CD14-positive monocyte (primary cell): ENCODE results near the gene IPO9. TPM values are rescaled to one million over a fixed set of nuclear protein-coding genes. Genes with fewer than 3 reads are reported as not detected.

ENCODE experiments used
- DNase-seq, 3 donors: peaks; one replicate each; pipeline ENCODE4 v3.0.0-alpha.2; 2011 to 2022
- H2AFZ ChIP-seq: 2 replicates; pipeline ENCODE4 v1.6.0; 2012; ENCODE audit warnings: mild to moderate bottlenecking, low read depth, low read length, inconsistent platforms; ENCODE audit not compliant: insufficient read depth, poor library complexity, severe bottlenecking
- H3K27ac ChIP-seq, 2 donors: 1 replicate in 1 of 2; 2 replicates in 1 of 2; pipeline ENCODE4 v1.5.1; 2012 to 2013; ENCODE audit warnings: low read length in 2 of 2, control low read depth in 1 of 2, inconsistent platforms in 1 of 2, low read depth in 1 of 2, mild to moderate bottlenecking in 1 of 2
- H3K27me3 ChIP-seq, 2 donors: one replicate each; pipeline versions ENCODE4 v1.6.0 to v1.6.1; 2011 to 2013; ENCODE audit warnings: low read length in 2 of 2; ENCODE audit not compliant: control insufficient read depth in 2 of 2, insufficient read depth in 2 of 2
- H3K36me3 ChIP-seq, 2 donors: replicated peaks in 1 of 2; 1 replicate in 1 of 2; 2 replicates in 1 of 2; pipeline versions ENCODE4 v1.5.1 to v1.6.1; 2012 to 2013; ENCODE audit warnings: low read length in 2 of 2, control low read depth in 1 of 2, inconsistent platforms in 1 of 2, mild to moderate bottlenecking in 1 of 2; ENCODE audit not compliant: insufficient read depth in 2 of 2, control insufficient read depth in 1 of 2
- H3K4me1 ChIP-seq, 2 donors: 1 replicate in 1 of 2; 2 replicates in 1 of 2; pipeline versions ENCODE4 v1.5.1 to v1.6.1; 2012 to 2013; ENCODE audit warnings: low read length in 2 of 2, control low read depth in 1 of 2, inconsistent platforms in 1 of 2, mild to moderate bottlenecking in 1 of 2, moderate library complexity in 1 of 2; ENCODE audit not compliant: insufficient read depth in 2 of 2, control insufficient read depth in 1 of 2
- H3K4me2 ChIP-seq: replicated peaks from 2 replicates; pipeline ENCODE3; 2012; ENCODE audit warnings: low read length, moderate library complexity, mild to moderate bottlenecking; ENCODE audit not compliant: poor library complexity, severe bottlenecking; ENCODE audit errors: extremely low read depth
- H3K4me3 ChIP-seq, 3 experiments: fragments of 200-600 bp in 1 of 3; sonication (generic) in 1 of 3; replicated peaks in 1 of 3; 1 replicate in 2 of 3; 2 replicates in 1 of 3; pipeline ENCODE4 v1.5.1; 2011 to 2013; ENCODE audit warnings: low read length in 3 of 3, mild to moderate bottlenecking in 3 of 3, control low read depth in 2 of 3, low read depth in 2 of 3, inconsistent platforms in 1 of 3, moderate library complexity in 1 of 3
- H3K79me2 ChIP-seq: 2 replicates; pipeline ENCODE4 v1.6.0; 2012; ENCODE audit warnings: mild to moderate bottlenecking, control low read depth, inconsistent platforms, low read length, moderate library complexity; ENCODE audit not compliant: insufficient read depth
- H3K9ac ChIP-seq: 2 replicates; pipeline ENCODE4 v1.6.0; 2017; ENCODE audit warnings: low read length, mild to moderate bottlenecking; ENCODE audit not compliant: insufficient read depth, poor library complexity, severe bottlenecking
- H3K9me3 ChIP-seq, 2 donors: replicated peaks in 1 of 2; 1 replicate in 1 of 2; 2 replicates in 1 of 2; pipeline versions ENCODE4 v1.5.1 to v1.6.1; 2012 to 2013; ENCODE audit warnings: low read length in 2 of 2, control low read depth in 1 of 2; ENCODE audit not compliant: control insufficient read depth in 1 of 2, insufficient read depth in 1 of 2
- H4K20me1 ChIP-seq: 2 replicates; pipeline ENCODE4 v1.6.0; 2012; ENCODE audit warnings: mild to moderate bottlenecking, low read length, control low read depth, moderate library complexity; ENCODE audit not compliant: insufficient read depth
- H3K27ac Mint-ChIP-seq, 7 donors: one replicate each; pipeline ENCODE4 v1.8.0; 2020; ENCODE audit warnings: mild to moderate bottlenecking in 7 of 7, mixed read lengths in 7 of 7, moderate library complexity in 6 of 7, inconsistent platforms in 2 of 7
- H3K27me3 Mint-ChIP-seq, 3 donors: one replicate each; pipeline ENCODE4 v1.8.0; 2021 to 2022; ENCODE audit warnings: low read depth in 3 of 3, mild to moderate bottlenecking in 3 of 3, mixed read lengths in 3 of 3, moderate library complexity in 3 of 3, inconsistent platforms in 1 of 3
- H3K36me3 Mint-ChIP-seq, 2 donors: one replicate each; pipeline ENCODE4 v1.8.0; 2020; ENCODE audit warnings: mixed read lengths in 2 of 2, inconsistent platforms in 1 of 2, mild to moderate bottlenecking in 1 of 2
- H3K4me1 Mint-ChIP-seq: one replicate; pipeline ENCODE4 v1.8.0; 2020; ENCODE audit warnings: mild to moderate bottlenecking, mixed read lengths
- H3K4me3 Mint-ChIP-seq, 2 donors: one replicate each; pipeline ENCODE4 v1.8.0; 2020; ENCODE audit warnings: mild to moderate bottlenecking in 2 of 2, mixed read lengths in 2 of 2, moderate library complexity in 1 of 2
- H3K9me3 Mint-ChIP-seq, 7 donors: one replicate each; pipeline ENCODE4 v1.8.0; 2020 to 2022; ENCODE audit warnings: mixed read lengths in 7 of 7, mild to moderate bottlenecking in 6 of 7, moderate library complexity in 6 of 7, inconsistent platforms in 2 of 7
- WGBS: methylation state at CpG from one replicate; pipeline ENCODE4 v1.1.5; 2013; ENCODE audit warnings: missing lambda C conversion rate; ENCODE audit not compliant: insufficient coverage; 5-methylcytosine and 5-hydroxymethylcytosine counted together
- intact Hi-C, 2 donors: fragments of 100-400 bp; cut with micrococcal nuclease; formaldehyde crosslinking; loops; one replicate each; pipeline versions ENCODE4 v1.15.0 to v1.15.1; 2023
- polyA plus RNA-seq, 3 donors: library from polyadenylated mRNA; depleted of rRNA in 1 of 3; unstranded in 2 of 3; stranded (reverse) in 1 of 3; fragments of 300-500 nt in 2 of 3; fragments of >200 nt in 1 of 3; fragmentation: Illumina TruSeq in 2 of 3; gene quantifications; 1 replicate in 2 of 3; 2 replicates in 1 of 3; pipeline ENCODE4 v1.2.3, GENCODE V29; 2012 to 2021
- TF ChIP-seq, protein P1 (sequence below): fragments of 200-600 bp; IDR thresholded peaks from one replicate; pipeline ENCODE4 v1.8.0; 2022; ENCODE audit warnings: antibody characterized with exemption, mild to moderate bottlenecking

The IPO9 gene
- polyA plus RNA-seq, 3 donors, result 11.3 to 12.6 (median 12.0) TPM

DNA sequence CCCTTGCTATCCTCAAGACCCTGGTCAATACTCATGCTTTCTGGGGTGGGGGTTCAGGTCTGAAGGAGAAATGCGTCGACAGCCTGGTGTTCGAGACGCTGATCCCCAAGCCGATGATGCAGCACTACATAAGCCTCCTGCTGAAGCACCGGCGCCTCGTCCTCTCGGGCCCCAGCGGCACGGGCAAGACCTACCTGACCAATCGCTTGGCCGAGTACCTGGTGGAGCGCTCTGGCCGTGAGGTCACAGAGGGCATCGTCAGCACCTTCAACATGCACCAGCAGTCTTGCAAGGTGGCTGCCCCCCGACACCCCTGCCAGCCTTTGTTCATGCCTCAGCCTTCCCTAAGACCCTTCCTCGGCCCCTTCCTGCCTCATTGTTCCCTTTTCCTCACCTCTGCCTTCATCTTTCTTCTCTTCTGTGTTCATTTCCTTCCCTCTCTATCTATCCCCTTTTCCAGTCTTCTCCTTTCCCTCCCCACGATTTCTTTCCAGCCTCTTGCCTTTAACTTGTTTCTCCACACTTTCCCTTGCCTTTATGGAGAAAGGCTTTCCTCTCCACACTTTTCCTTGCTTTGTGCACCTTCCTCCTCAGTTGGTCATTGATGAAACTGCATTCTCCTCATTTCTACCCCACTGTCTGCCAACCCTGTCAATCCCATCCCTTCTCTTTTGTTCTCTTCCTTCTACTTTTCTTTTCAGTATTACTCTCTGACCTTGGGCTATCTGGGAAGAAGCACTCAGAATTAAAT lies 18.3 kb upstream of the IPO9 start:
- H2AFZ ChIP-seq, result no peak overlapping the region
- no peak overlapping the region for H3K9ac ChIP-seq
- TF ChIP-seq, protein P1, sequence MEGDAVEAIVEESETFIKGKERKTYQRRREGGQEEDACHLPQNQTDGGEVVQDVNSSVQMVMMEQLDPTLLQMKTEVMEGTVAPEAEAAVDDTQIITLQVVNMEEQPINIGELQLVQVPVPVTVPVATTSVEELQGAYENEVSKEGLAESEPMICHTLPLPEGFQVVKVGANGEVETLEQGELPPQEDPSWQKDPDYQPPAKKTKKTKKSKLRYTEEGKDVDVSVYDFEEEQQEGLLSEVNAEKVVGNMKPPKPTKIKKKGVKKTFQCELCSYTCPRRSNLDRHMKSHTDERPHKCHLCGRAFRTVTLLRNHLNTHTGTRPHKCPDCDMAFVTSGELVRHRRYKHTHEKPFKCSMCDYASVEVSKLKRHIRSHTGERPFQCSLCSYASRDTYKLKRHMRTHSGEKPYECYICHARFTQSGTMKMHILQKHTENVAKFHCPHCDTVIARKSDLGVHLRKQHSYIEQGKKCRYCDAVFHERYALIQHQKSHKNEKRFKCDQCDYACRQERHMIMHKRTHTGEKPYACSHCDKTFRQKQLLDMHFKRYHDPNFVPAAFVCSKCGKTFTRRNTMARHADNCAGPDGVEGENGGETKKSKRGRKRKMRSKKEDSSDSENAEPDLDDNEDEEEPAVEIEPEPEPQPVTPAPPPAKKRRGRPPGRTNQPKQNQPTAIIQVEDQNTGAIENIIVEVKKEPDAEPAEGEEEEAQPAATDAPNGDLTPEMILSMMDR, result no peak
- no peaks in the 10 kb centered on the region for H3K9me3 Mint-ChIP-seq
- no peak overlapping the region for H3K27ac ChIP-seq
- H3K9me3 ChIP-seq, result no peaks in the 10 kb centered on the region
- WGBS, result 95% methylated on average over 19 of the region's 19 CpGs
- peaks cover 8 to 26% of the 10 kb centered on the region in 2 donors for H3K36me3 Mint-ChIP-seq
- H3K79me2 ChIP-seq, result no peaks in the 10 kb centered on the region
- no peak overlapping the region for H3K4me3 Mint-ChIP-seq
- H3K36me3 ChIP-seq, result peaks cover 0 to 2% of the 10 kb centered on the region in 2 donors
- no peak overlapping the region for H3K27ac Mint-ChIP-seq
- no peaks in the 10 kb centered on the region for H3K27me3 ChIP-seq
- DNase-seq, result no peak
- intact Hi-C loops, result no loop called here
- no peaks in the 10 kb centered on the region for H3K4me1 Mint-ChIP-seq
- no peaks in the 10 kb centered on the region for H4K20me1 ChIP-seq
- no peak overlapping the region for H3K4me2 ChIP-seq
- no peak overlapping the region for H3K4me3 ChIP-seq
- H3K27me3 Mint-ChIP-seq, result peaks cover 0 to 2% (median 0%) of the 10 kb centered on the region in 3 donors
- H3K4me1 ChIP-seq, result no peaks in the 10 kb centered on the region

DNA sequence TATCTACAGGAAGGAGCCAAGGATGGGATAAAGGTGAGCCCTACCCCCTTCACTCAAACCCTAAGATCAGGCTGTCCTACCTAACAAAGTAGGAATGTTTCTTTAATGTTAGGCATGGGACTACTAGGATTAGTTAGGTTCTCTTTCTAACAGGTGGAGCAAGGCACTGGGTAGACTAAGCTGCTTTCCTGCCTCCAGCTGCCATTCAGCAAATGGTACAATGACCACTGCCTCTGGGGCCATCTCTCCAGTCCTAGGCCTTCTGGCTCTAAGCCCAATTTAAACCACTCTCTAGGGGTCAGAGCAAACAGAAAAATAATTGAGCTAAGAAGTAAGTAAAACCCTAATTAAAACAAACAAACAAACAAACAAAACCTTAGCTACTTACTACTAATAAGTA lies 15.7 kb upstream of the IPO9 start:
- no peak for DNase-seq
- Mint-ChIP-seq H3K27me3 (peaks cover 0 to 2% (median 0%) of the 10 kb centered on the region in 3 donors), H3K4me1 (no peaks in the 10 kb centered on the region), H3K4me3 (no peak overlapping the region), H3K36me3 (peaks cover 9 to 35% of the 10 kb centered on the region in 2 donors), H3K27ac (peak overlapping the region in 1 of 7 donors; percentile 5), H3K9me3 (no peaks in the 10 kb centered on the region)
- no peaks in the 10 kb centered on the region for H3K27me3 ChIP-seq
- no peak overlapping the region for H2AFZ ChIP-seq
- no peak overlapping the region for H3K4me3 ChIP-seq
- H3K4me1 ChIP-seq, result peaks cover 0 to 3% of the 10 kb centered on the region in 2 donors
- H3K27ac ChIP-seq, result no peak overlapping the region
- no peaks in the 10 kb centered on the region for H3K9me3 ChIP-seq
- H3K36me3 ChIP-seq, result peaks cover 0 to 2% of the 10 kb centered on the region in 2 donors
- TF ChIP-seq, protein P1, result no peak
- H3K9ac ChIP-seq, result no peak overlapping the region
- intact Hi-C loops, result no loop called here
- no peaks in the 10 kb centered on the region for H3K79me2 ChIP-seq
- H3K4me2 ChIP-seq, result no peak overlapping the region
- no peaks in the 10 kb centered on the region for H4K20me1 ChIP-seq
